HFFc6 (cell line): ENCODE data around the gene HYAL2. TPM values are rescaled to one million over a fixed set of nuclear protein-coding genes. Genes with fewer than 3 reads are reported as not detected.

Source experiments
- DNase-seq: peaks from one replicate; pipeline ENCODE4 v3.0.0-alpha.2; 2018
- H3K27ac Mint-ChIP-seq: 2 replicates; pipeline ENCODE4 v1.8.0; 2020; ENCODE audit warnings: mild to moderate bottlenecking, mixed read lengths
- H3K27me3 Mint-ChIP-seq: 2 replicates; pipeline ENCODE4 v1.8.0; 2021; ENCODE audit warnings: mild to moderate bottlenecking, moderate library complexity, mixed read lengths; ENCODE audit not compliant: insufficient read depth
- H3K36me3 Mint-ChIP-seq: 2 replicates; pipeline ENCODE4 v1.8.0; 2021; ENCODE audit warnings: low read depth, mixed read lengths
- H3K4me1 Mint-ChIP-seq: 2 replicates; pipeline ENCODE4 v1.8.0; 2020; ENCODE audit warnings: low read depth, mixed read lengths
- H3K4me3 Mint-ChIP-seq: 2 replicates; pipeline ENCODE4 v1.8.0; 2020; ENCODE audit warnings: mild to moderate bottlenecking, moderate library complexity, mixed read lengths
- H3K9me3 Mint-ChIP-seq: 2 replicates; pipeline ENCODE4 v1.8.0; 2020; ENCODE audit warnings: mild to moderate bottlenecking, mixed read lengths
- total RNA-seq, 6 experiments: library from RNA; stranded (reverse); fragmentation: NEBNext Ultra II Directional; extraction: Animal tissue kit (Norgen Biotek cat#: 25700); gene quantifications; 2 replicates in 1 of 6; 3 replicates in 5 of 6; pipeline ENCODE4 v1.2.3, GENCODE V29; 2021
- TF ChIP-seq, protein P1 (sequence below): fragments of 200-600 bp; sonication (generic); IDR thresholded peaks from 2 replicates; pipeline ENCODE4 v1.5.0; 2021; ENCODE audit warnings: antibody characterized with exemption, mild to moderate bottlenecking

Gene HYAL2
- total RNA-seq, 6 experiments from 2014 or later = 39.4 to 54.9 (median 47.6) TPM

GRCh38 chr3:50296721-50297383 lies 25.7 kb downstream of the HYAL2 start:
- no peak for DNase-seq
- Mint-ChIP-seq H3K36me3 (no peaks in the 10 kb centered on the region), H3K9me3 (no peaks in the 10 kb centered on the region), H3K27me3 (peaks cover 1% of the 10 kb centered on the region; the same call in 1 of the 2 replicates), H3K27ac (no peak overlapping the region), H3K4me1 (peaks cover 30% of the 10 kb centered on the region), H3K4me3 (no peak overlapping the region)
- TF ChIP-seq, protein P1, sequence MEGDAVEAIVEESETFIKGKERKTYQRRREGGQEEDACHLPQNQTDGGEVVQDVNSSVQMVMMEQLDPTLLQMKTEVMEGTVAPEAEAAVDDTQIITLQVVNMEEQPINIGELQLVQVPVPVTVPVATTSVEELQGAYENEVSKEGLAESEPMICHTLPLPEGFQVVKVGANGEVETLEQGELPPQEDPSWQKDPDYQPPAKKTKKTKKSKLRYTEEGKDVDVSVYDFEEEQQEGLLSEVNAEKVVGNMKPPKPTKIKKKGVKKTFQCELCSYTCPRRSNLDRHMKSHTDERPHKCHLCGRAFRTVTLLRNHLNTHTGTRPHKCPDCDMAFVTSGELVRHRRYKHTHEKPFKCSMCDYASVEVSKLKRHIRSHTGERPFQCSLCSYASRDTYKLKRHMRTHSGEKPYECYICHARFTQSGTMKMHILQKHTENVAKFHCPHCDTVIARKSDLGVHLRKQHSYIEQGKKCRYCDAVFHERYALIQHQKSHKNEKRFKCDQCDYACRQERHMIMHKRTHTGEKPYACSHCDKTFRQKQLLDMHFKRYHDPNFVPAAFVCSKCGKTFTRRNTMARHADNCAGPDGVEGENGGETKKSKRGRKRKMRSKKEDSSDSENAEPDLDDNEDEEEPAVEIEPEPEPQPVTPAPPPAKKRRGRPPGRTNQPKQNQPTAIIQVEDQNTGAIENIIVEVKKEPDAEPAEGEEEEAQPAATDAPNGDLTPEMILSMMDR = no peak

DNA sequence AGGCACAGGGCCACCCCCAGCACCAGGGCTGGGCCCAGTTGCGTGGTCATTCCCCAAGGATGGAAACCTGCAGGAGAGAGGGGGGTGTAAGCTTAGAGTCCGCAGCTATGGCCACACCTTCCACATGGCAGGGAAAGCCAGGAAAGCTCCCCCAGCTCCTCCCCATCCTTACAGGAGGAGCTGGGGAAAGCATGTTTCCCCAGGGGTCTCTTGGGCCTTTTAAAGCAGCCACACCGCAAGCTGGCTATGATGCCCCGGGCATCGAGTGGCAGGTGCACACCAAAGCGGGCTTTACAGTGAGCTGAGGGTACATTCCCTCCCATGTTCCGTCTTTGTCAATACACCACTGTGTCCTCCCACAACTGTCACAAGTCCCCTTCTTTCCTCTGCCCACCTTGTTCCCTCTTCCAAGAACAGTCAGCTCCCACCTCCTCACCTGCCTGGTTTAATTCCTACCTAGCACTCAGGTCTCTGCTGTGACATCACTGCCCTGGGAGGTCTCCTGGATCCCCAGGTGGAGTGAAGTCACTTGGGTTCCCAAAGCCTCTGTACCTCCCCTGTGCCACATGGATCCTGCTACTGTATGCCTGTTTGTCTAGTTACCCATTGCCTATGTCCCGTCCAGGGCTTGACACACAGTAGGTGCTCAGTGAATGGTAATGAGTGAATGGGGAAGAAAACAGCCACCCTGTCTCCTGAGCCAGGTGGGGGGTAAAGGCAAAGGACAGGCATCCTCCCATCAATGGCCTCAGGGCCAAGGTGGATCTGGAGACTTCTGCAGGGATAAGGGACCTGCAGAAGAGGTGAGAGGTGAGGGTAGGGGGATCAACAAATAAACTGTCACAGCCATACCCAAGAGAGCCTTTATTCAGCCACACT lies 26.8 kb downstream of the HYAL2 start:
- Mint-ChIP-seq H3K4me1 (peaks cover 37% of the 10 kb centered on the region), H3K36me3 (peaks cover 5% of the 10 kb centered on the region), H3K27me3 (peaks cover 1% of the 10 kb centered on the region; the same call in 1 of the 2 replicates), H3K27ac (no peak overlapping the region), H3K4me3 (no peak overlapping the region), H3K9me3 (no peaks in the 10 kb centered on the region)
- TF ChIP-seq, protein P1 = no peak
- no peak for DNase-seq

DNA sequence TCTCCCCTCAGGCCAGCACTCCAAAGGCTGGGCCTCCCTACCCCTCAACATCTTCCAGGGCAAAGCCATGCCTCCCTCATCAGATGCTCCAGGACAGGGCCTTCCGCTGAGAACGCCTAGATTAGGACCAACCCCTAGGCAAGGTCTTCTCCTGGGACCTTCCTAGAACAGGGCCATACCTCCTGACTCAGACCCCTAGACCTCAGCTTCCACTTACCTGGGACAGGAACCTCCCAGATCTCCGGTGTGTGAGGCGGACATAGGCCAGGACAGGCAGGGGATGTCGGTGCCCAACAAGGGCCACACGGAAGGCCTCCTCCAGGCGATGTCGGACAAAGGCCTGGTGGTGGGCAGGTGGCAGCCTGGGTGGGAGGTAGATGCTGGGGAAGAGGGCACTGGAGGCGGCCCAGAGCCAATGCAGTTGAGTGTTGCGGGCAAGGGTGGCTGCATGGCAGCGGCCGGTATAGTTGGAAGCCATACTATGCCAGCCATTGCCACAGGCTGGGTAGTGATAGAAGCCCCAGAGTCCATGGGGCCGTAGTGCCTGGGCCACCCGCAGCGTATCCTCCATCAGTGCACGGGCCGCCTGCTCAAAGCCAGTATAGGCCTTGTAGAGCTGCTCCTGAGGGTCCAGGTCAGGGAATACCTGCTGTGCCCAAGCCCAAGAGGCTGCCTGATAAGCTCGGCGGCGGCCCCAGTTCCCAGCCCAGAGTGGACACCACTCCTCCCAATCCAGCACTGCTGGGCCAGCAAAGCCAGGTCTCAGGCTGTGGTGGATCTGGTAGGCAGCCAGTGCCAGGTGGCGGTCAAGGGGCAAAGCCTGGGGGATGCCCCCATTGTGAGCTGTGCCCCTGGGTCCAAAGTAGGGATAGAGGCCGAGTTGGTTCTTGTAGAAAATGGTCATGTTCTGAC lies 27.8 kb downstream of the HYAL2 start:
- H3K4me1 Mint-ChIP-seq = peaks cover 28% of the 10 kb centered on the region
- H3K4me3 Mint-ChIP-seq = no peak overlapping the region
- no peak for DNase-seq
- H3K36me3 Mint-ChIP-seq = peaks cover 5% of the 10 kb centered on the region
- TF ChIP-seq, protein P1 = no peak
- H3K9me3 Mint-ChIP-seq = no peaks in the 10 kb centered on the region
- no peak overlapping the region for H3K27ac Mint-ChIP-seq
- H3K27me3 Mint-ChIP-seq = peaks cover 1% of the 10 kb centered on the region; the same call in 1 of the 2 replicates

- Mint-ChIP-seq H3K27ac (no peak overlapping the region), H3K4me3 (no peak overlapping the region), H3K9me3 (no peaks in the 10 kb centered on the region)
Observed at GRCh38 chr3:50294089-50294488, 28.5 kb downstream of the HYAL2 start.

More at GRCh38 chr3:50294089-50294488, 28.5 kb downstream of the HYAL2 start:
- no peak for DNase-seq
- Mint-ChIP-seq H3K36me3 (peaks cover 5% of the 10 kb centered on the region), H3K4me1 (peaks cover 26% of the 10 kb centered on the region), H3K27me3 (peaks cover 1% of the 10 kb centered on the region; the same call in 1 of the 2 replicates)
- TF ChIP-seq, protein P1 = no peak
